Activated T-helper 2 cell treated with anti-CD3 and anti-CD28 coated beads, Interferon-gamma antibody, Interleukin-2, Interleukin-4, amounts not matched to agents 10 μg/mL and 5 μg/mL and 100 μg/mL, durations not matched to agents 14 hours and 24 hours and 36 hours (primary cell): Measurements from ENCODE around the gene TRAF3. TPM values are rescaled to one million over a fixed set of nuclear protein-coding genes. Genes with fewer than 3 reads are reported as not detected.

Source experiments
- DNase-seq: peaks from one replicate; pipeline ENCODE4 v3.0.0; 2021; ENCODE audit warnings: low spot score
- H3K27ac Mint-ChIP-seq: one replicate; pipeline ENCODE4 v1.8.0; 2021; ENCODE audit warnings: mixed read lengths
- H3K27me3 Mint-ChIP-seq: one replicate; pipeline ENCODE4 v1.8.0; 2021; ENCODE audit warnings: low read depth, mixed read lengths
- H3K36me3 Mint-ChIP-seq: one replicate; pipeline ENCODE4 v1.8.0; 2021; ENCODE audit warnings: low read depth, mixed read lengths
- H3K4me1 Mint-ChIP-seq: one replicate; pipeline ENCODE4 v1.8.0; 2021; ENCODE audit warnings: low read depth, mixed read lengths
- H3K4me3 Mint-ChIP-seq: one replicate; pipeline ENCODE4 v1.8.0; 2021; ENCODE audit warnings: low read depth, mild to moderate bottlenecking, moderate library complexity, mixed read lengths
- H3K9me3 Mint-ChIP-seq: one replicate; pipeline ENCODE4 v1.8.0; 2021; ENCODE audit warnings: mixed read lengths
- intact Hi-C: fragments of 100-400 bp; cut with micrococcal nuclease; formaldehyde crosslinking; loops from one replicate; pipeline ENCODE4 v1.15.1; 2023
- total RNA-seq: library from RNA; stranded (reverse); gene quantifications from 2 replicates; pipeline ENCODE4 v1.2.3, GENCODE V29; 2022

The TRAF3 gene
- total RNA-seq = 67.8 and 72.9 TPM in 2 replicates

GRCh38 chr14:102776761-102777710, at the start of gene TRAF3:
Gene TRAF3, plus strand, starts transcription at chr14:102777449. Its CDS starts 92,753 bp downstream, at chr14:102870202.
- peak; percentile 82 for DNase-seq
- Mint-ChIP-seq H3K9me3 (no peaks in the 10 kb centered on the region), H3K36me3 (peaks cover 30% of the 10 kb centered on the region), H3K4me1 (peaks cover 46% of the 10 kb centered on the region), H3K27me3 (no peaks in the 10 kb centered on the region), H3K27ac (peak within 1 kb of the TSS; percentile 96), H3K4me3 (peak within 1 kb of the TSS; percentile 86)
- intact Hi-C loops = loop anchor here (1.0 to 10.0 kb wide), 3 partner anchors 45 to 185 kb away; partner anchors contain the start of gene RCOR1

GRCh38 chr14:102728501-102728900, 48.7 kb upstream of the TRAF3 start:
- H3K4me3 Mint-ChIP-seq = no peak overlapping the region
- no peak overlapping the region for H3K27ac Mint-ChIP-seq
- no peak for DNase-seq
- H3K9me3 Mint-ChIP-seq = no peaks in the 10 kb centered on the region
- no peaks in the 10 kb centered on the region for H3K27me3 Mint-ChIP-seq
- H3K4me1 Mint-ChIP-seq = no peaks in the 10 kb centered on the region
- intact Hi-C loops = no loop called here
- H3K36me3 Mint-ChIP-seq = peaks cover 44% of the 10 kb centered on the region

- no peak overlapping the region for H3K4me3 Mint-ChIP-seq
- intact Hi-C loops = no loop called here
- DNase-seq = no peak
- H3K4me1 Mint-ChIP-seq = no peaks in the 10 kb centered on the region
- H3K9me3 Mint-ChIP-seq = no peaks in the 10 kb centered on the region
- no peak overlapping the region for H3K27ac Mint-ChIP-seq
- H3K27me3 Mint-ChIP-seq = no peaks in the 10 kb centered on the region
- peaks cover 37% of the 10 kb centered on the region for H3K36me3 Mint-ChIP-seq
Observed at GRCh38 chr14:102729268-102729667, 48.0 kb upstream of the TRAF3 start.

- H3K4me1 Mint-ChIP-seq = no peaks in the 10 kb centered on the region
- no peaks in the 10 kb centered on the region for H3K9me3 Mint-ChIP-seq
- no peaks in the 10 kb centered on the region for H3K27me3 Mint-ChIP-seq
- intact Hi-C loops = no loop called here
- H3K36me3 Mint-ChIP-seq = peaks cover 37% of the 10 kb centered on the region
- DNase-seq = no peak
- no peak overlapping the region for H3K27ac Mint-ChIP-seq
- H3K4me3 Mint-ChIP-seq = no peak overlapping the region
Observed at GRCh38 chr14:102729825-102730224, 47.4 kb upstream of the TRAF3 start.

GRCh38 chr14:102731101-102731870, 46.0 kb upstream of the TRAF3 start:
- Mint-ChIP-seq H3K9me3 (no peaks in the 10 kb centered on the region), H3K4me3 (no peak overlapping the region), H3K27me3 (no peaks in the 10 kb centered on the region), H3K36me3 (peaks cover 26% of the 10 kb centered on the region), H3K27ac (no peak overlapping the region), H3K4me1 (no peaks in the 10 kb centered on the region)
- intact Hi-C loops = no loop called here
- no peak for DNase-seq

GRCh38 chr14:102731871-102732800, 45.1 kb upstream of the TRAF3 start:
- no peak overlapping the region for H3K27ac Mint-ChIP-seq
- intact Hi-C loops = no loop called here
- H3K9me3 Mint-ChIP-seq = no peaks in the 10 kb centered on the region
- H3K36me3 Mint-ChIP-seq = peaks cover 17% of the 10 kb centered on the region
- H3K4me1 Mint-ChIP-seq = no peaks in the 10 kb centered on the region
- no peak for DNase-seq
- H3K4me3 Mint-ChIP-seq = no peak overlapping the region
- H3K27me3 Mint-ChIP-seq = no peaks in the 10 kb centered on the region

- Mint-ChIP-seq H3K27me3 (no peaks in the 10 kb centered on the region), H3K9me3 (no peaks in the 10 kb centered on the region), H3K36me3 (peaks cover 12% of the 10 kb centered on the region), H3K4me3 (no peak overlapping the region), H3K4me1 (no peaks in the 10 kb centered on the region), H3K27ac (no peak overlapping the region)
- intact Hi-C loops = no loop called here
- DNase-seq = no peak
Observed at GRCh38 chr14:102732924-102733323, 44.3 kb upstream of the TRAF3 start.

- H3K27me3 Mint-ChIP-seq = no peaks in the 10 kb centered on the region
- intact Hi-C loops = no loop called here
Observed at GRCh38 chr14:102733326-102733725, 43.9 kb upstream of the TRAF3 start.

GRCh38 chr14:102734436-102734835, 42.8 kb upstream of the TRAF3 start:
- intact Hi-C loops = no loop called here
- no peaks in the 10 kb centered on the region for H3K4me1 Mint-ChIP-seq
- no peak overlapping the region for H3K27ac Mint-ChIP-seq
- no peak for DNase-seq
- H3K9me3 Mint-ChIP-seq = peaks cover under 1% of the 10 kb centered on the region
- H3K4me3 Mint-ChIP-seq = no peak overlapping the region
- H3K36me3 Mint-ChIP-seq = peaks cover 7% of the 10 kb centered on the region
- no peaks in the 10 kb centered on the region for H3K27me3 Mint-ChIP-seq

More at GRCh38 chr14:102733326-102733725, 43.9 kb upstream of the TRAF3 start:
- H3K4me1 Mint-ChIP-seq = no peaks in the 10 kb centered on the region
- H3K27ac Mint-ChIP-seq = no peak overlapping the region
- no peak for DNase-seq
- no peaks in the 10 kb centered on the region for H3K9me3 Mint-ChIP-seq
- H3K36me3 Mint-ChIP-seq = peaks cover 10% of the 10 kb centered on the region
- no peak overlapping the region for H3K4me3 Mint-ChIP-seq

GRCh38 chr14:102736956-102737355, 40.3 kb upstream of the TRAF3 start:
- Mint-ChIP-seq H3K36me3 (peaks cover 8% of the 10 kb centered on the region), H3K4me1 (no peaks in the 10 kb centered on the region), H3K9me3 (peaks cover 5% of the 10 kb centered on the region), H3K27ac (no peak overlapping the region), H3K27me3 (no peaks in the 10 kb centered on the region), H3K4me3 (no peak overlapping the region)
- DNase-seq = no peak
- intact Hi-C loops = no loop called here

- peaks cover 7% of the 10 kb centered on the region for H3K9me3 Mint-ChIP-seq
- H3K4me3 Mint-ChIP-seq = no peak overlapping the region
- no peak for DNase-seq
- no peaks in the 10 kb centered on the region for H3K27me3 Mint-ChIP-seq
- no peaks in the 10 kb centered on the region for H3K4me1 Mint-ChIP-seq
- peaks cover 8% of the 10 kb centered on the region for H3K36me3 Mint-ChIP-seq
- intact Hi-C loops = no loop called here
- H3K27ac Mint-ChIP-seq = no peak overlapping the region
Observed at GRCh38 chr14:102737402-102738372, 39.6 kb upstream of the TRAF3 start.
